SK-N-MC (cell line): ENCODE data around the gene TMEM138.

ENCODE experiments used
- EZH2 ChIP-seq: fragments of 200-600 bp; sonication (generic); IDR thresholded peaks from one replicate; pipeline ENCODE4 v1.6.1; 2017; ENCODE audit warnings: antibody characterized with exemption
- FOXP2 ChIP-seq: optimal IDR thresholded peaks from 2 replicates; pipeline ENCODE3; 2011; ENCODE audit warnings: mild to moderate bottlenecking, moderate library complexity; ENCODE audit not compliant: insufficient read depth; ENCODE audit errors: extremely low read length, control extremely low read depth
- POLR2AphosphoS5 ChIP-seq: IDR thresholded peaks from 2 replicates; pipeline ENCODE4 v1.6.1; 2012; ENCODE audit warnings: mild to moderate bottlenecking, low read depth, low read length, borderline replicate concordance

- TF ChIP-seq EZH2 (no peak), POLR2AphosphoS5 (no peak), FOXP2 (no peak)
Observed at GRCh38 chr11:61343792-61344745, 18.1 kb upstream of the TMEM138 start.
